HTR-8/SVneo (cell line): ENCODE measurements around the gene CRKL.
A peak's percentile ranks its signal among the peaks of the same experiment; 100 is the strongest.

Source experiments
- DNase-seq: peaks from one replicate; pipeline ENCODE4 v3.0.0; 2011; ENCODE audit warnings: low spot score, mixed read lengths; ENCODE audit not compliant: insufficient read length
- FAIRE-seq: peaks from 2 replicates; lab custom pipeline; 2011; peaks lifted over from hg19 to GRCh38; lab: Jason Lieb, UNC

CRKL gene

DNA sequence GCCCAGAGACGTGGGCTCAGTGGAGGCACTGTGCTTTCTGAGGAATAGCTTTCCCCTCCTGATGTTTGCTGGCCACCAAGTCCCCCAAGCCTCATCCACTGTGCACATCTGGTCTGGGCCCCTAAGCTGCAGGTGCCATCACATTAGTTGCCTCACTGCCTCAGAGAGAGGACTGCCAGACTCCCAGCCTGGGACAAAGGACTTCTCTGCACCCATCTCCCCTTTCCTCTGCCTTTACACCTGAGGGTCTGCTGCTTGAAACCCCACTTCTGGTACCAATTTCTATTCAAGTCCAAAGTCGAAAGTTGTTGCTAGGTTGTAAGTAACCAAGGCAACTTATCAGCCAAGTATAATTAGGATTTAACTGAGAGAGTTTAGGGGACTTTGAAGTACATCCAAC is 61.2 kb downstream of the CRKL start:
- FAIRE-seq = no peak
- DNase-seq = no peak

DNA sequence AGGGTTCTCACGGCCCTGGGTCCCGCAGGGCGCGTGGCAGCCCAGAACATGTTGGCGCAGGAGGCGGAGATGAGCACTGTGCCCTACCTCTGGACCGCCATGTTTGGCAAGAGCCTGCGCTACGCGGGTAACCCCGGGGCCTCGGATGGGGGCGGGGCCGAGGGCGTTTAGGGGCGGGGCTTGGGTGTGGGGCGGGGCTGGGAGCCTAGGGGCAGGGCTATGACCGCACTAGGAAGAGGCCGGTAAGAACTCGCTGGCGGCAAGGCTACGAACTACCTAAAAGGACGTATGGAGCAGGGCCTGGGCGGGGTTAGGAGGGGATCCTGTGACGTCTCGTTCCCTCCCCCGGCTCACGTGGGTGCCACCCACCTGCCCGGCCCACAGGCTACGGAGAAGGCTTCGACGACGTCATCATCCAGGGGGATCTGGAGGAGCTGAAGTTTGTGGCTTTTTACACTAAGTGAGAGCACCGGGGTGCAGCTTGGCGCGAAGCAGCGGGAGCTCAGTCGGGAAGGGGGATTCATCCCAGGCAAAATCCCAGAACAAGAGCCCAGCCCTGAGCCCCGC is 62.1 kb downstream of the CRKL start:
- FAIRE-seq (no peak), DNase-seq (no peak)

DNA sequence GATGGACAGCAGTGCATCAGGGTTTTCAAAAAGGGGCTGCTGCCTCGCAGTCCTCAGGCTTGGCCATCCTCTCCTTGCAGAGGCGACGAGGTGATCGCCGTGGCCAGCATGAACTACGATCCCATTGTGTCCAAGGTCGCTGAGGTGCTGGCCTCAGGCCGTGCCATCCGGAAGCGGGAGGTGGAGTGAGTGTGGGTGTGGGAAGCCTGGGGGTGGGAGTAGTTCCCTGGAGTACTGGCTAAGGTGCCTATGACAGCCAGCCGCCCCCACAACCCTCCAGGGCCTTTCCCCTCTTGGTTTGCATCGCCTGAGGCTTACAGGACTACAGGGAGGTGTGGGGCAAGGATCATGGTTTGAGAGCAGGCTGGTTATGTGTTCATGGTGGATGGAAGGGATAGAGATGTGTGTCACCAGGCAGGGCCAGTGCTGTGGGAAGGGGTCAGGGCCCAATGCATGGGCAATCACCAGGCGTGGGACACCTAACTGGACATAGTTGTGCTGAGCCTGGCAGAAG is 62.8 kb downstream of the CRKL start:
- no peak for DNase-seq
- no peak for FAIRE-seq

DNA sequence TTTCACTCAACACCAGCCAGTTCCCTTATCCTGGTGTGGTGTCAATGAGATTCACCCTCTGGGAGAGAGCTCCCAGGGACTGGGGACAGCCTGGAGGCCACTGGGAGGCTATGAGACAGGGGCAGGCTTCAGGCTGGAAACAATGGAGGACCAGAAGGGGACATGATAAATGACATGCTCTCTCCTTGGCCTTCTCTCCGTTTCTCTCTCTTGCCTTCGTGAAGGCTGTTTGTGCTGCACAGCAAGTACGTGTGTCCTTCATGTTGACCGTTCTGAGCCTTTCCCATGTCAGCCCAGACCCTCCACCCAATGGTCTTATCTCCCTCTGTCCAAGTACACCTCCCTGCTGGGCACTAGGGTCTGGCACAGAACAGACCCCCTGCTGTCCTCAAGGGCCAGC is 63.3 kb downstream of the CRKL start:
- FAIRE-seq (no peak), DNase-seq (no peak)

GRCh38 chr22:20980938-20981722 is 63.9 kb downstream of the CRKL start:
- FAIRE-seq = no peak
- DNase-seq = no peak

DNA sequence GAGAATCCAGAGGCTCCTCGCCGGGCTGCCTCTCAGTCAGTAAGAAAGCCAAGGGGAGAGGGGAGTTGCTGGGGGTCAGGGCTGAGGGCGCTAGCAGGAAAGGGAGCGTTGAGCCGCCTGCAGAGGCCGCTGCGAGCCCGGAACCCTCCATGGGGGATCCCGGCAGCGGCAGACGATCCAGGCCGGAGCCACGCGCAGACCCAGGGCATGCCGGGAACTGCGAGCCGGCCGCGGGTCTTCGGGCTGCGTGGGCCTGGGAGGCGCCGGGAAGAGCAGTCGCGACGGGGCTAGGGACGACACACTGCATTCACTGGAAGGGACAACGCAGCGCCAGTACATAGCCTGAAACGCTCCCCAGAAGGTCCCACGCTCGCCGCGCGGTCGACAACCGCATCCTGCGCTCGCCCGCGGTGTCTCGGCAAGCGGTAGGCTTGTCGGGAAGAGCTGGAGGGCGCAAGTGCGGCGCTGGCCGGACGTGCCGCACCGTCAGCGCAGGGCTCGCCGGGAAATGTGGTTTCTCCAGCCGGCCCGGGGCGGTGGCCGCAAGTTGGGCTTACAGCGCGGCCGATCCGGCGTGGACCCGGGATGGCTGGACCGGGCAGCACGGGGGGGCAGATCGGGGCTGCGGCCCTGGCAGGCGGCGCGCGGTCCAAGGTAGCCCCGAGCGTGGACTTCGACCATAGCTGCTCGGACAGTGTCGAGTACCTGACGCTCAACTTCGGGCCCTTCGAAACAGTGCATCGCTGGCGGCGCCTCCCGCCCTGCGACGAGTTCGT is 64.8 kb downstream of the CRKL start, which contains the start of gene LZTR1:
Gene LZTR1 (plus strand): TSS at position 511 of the 776 bp plus-strand sequence. CDS start 75 bp downstream, at position 586.
- FAIRE-seq = no peak
- peak; percentile 67 for DNase-seq

GRCh38 chr22:20982563-20982882 is 65.3 kb downstream of the CRKL start:
- FAIRE-seq = no peak

DNA sequence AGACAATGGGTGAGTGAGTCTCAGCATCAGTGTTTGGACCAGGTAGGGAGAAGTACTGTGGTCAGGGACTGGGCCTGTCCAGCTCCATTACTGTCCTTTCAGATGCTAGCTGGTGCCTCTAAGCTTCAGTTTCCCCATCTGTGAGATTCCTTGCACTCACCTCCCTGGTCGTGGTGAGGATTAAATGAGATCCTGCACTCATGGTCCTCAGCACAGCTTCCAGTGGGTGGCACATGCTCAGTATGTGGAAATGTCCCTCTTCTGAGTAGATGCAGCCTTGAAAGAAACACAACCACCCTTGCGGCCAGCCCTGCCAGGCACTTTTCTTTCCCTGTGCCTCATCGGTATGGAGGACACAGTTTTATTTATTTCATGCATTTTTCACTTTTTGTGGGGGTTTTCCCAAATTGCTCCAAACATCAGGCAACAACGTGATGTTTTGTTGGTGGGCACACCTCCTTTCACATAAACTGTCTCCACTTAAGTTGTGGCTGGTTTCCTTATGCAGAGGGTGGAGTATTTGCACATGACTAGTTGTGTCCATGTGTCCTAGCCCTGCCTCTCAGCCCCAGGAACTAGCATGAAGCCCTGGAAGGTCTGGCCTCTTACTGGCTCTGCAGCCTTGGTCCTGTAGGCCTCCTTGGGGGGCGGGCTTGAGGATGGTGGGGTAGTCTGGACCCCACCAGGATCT is 66.0 kb downstream of the CRKL start:
- FAIRE-seq (no peak), DNase-seq (no peak)

More at GRCh38 chr22:20982563-20982882, 65.3 kb downstream of the CRKL start:
- DNase-seq = no peak

- FAIRE-seq (no peak), DNase-seq (no peak)
These were observed 68.5 kb downstream of the CRKL start for GRCh38 chr22:20985720-20986119.

GRCh38 chr22:20986365-20986764 is 69.2 kb downstream of the CRKL start:
- no peak for DNase-seq
- no peak for FAIRE-seq

DNA sequence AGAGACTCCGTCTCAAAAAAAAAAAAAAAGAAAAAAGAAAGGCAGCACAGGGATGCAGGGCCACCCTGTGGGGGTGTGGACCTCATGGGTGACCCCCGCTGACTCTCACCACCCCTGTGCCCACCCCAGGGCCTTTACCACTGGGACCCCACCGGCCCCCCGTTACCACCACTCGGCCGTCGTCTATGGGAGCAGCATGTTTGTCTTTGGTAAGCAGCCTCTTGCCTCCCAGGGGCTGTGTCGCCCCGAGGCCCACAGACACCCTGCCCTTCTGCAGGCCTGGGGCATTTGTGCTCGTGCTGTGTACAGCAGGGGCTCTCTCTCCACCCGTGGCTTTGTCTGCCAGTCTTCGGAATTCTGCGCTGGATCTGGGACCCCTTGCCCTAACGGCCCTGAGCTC is 70.2 kb downstream of the CRKL start:
- FAIRE-seq = no peak
- no peak for DNase-seq

DNA sequence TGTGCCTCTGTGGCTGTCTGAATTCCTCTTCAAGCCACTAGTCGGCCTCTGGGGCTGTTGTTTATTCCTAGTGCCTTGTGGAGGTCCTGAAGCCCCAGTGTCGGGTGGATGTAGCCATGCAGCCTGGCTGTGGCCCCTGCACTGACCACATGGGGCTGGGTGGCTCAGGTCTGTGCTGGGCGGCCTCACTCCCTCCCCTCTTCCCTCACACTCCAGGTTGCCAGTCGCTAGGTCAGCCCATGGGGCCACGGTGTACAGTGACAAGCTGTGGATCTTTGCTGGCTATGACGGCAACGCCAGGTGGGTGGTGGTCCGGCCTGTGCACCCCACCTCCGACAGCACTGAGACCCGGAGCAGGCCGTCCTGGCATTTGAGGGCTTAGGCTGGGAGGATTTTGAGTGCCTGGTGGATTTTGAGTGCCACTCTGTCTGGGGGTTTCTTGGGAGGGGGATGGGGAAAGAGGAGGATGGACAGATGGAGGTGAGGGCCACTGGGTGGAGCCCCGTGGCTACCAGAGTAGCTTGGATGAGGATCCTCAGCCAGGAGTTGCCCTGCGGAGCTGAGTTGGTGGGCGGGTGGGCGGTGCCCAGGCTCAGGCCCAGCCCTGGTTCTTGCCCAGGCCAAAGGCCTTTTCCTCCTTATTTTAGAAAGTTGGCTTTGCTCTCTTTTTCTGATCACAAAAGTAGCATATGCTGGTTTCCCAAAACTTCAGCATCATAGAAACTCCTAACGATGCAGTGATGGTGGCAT is 71.5 kb downstream of the CRKL start:
- no peak for DNase-seq
- FAIRE-seq = no peak

GRCh38 chr22:20989323-20990138 is 72.3 kb downstream of the CRKL start:
- no peak for DNase-seq
- FAIRE-seq = no peak

- DNase-seq (no peak), FAIRE-seq (no peak)
These were observed 73.3 kb downstream of the CRKL start for GRCh38 chr22:20990184-20991180.

GRCh38 chr22:20991252-20992055 is 74.2 kb downstream of the CRKL start:
- DNase-seq (no peak), FAIRE-seq (no peak)

GRCh38 chr22:20992056-20992442 is 74.8 kb downstream of the CRKL start:
- DNase-seq (no peak), FAIRE-seq (no peak)
